ENCODE measurements around the gene BCKDK. TPM values are rescaled to one million over a fixed set of nuclear protein-coding genes. Genes with fewer than 3 reads are reported as not detected.

BCKDK gene
- total and polyA plus RNA-seq, 2 of the 13 experiments (the other 11 are each of a cell fraction or from before 2014, with no cell fraction given), result 24.9 to 42.6 TPM

- TF ChIP-seq YEATS2 (CRISPR knock-in tag; IDR thresholded peaks at IDR 0.05; ENCODE audit: borderline replicate concordance) (no peak), CBX2 (IDR thresholded peaks at IDR 0.05; ENCODE audit: low read depth, low read length) (no peak), CBX2 (CRISPR knock-in tag; IDR thresholded peaks at IDR 0.05; ENCODE audit: low read depth) (no peak), ZMYM4 (CRISPR knock-in tag; IDR thresholded peaks at IDR 0.05) (no peak), NFATC3 (CRISPR knock-in tag; IDR thresholded peaks at IDR 0.05) (no peak), ZNF704 (CRISPR knock-in tag; IDR thresholded peaks at IDR 0.05; ENCODE audit: borderline replicate concordance) (no peak), ZNF597 (CRISPR knock-in tag; IDR thresholded peaks at IDR 0.05) (no peak), GATA4 (IDR thresholded peaks at IDR 0.05; ENCODE audit: borderline replicate concordance, low read depth) (0 out of 2 replicates have a peak, but pooled peaks have one; percentile 14), TEAD2 (CRISPR knock-in tag; IDR thresholded peaks at IDR 0.05) (no peak), ZNF670 (CRISPR knock-in tag; IDR thresholded peaks at IDR 0.05; ENCODE audit: borderline replicate concordance) (0 out of 2 replicates have a peak, but pooled peaks have one; percentile 18), HES4 (CRISPR knock-in tag; IDR thresholded peaks at IDR 0.05; ENCODE audit: borderline replicate concordance) (no peak), ZNF709 (CRISPR knock-in tag; IDR thresholded peaks at IDR 0.05) (no peak), RAD21 (CRISPR knock-in tag; IDR thresholded peaks at IDR 0.05) (no peak), SALL1 (CRISPR knock-in tag; IDR thresholded peaks at IDR 0.05) (no peak), CERS6 (CRISPR knock-in tag; IDR thresholded peaks at IDR 0.05) (no peak), PATZ1 (CRISPR knock-in tag; IDR thresholded peaks at IDR 0.05) (no peak), MLX (CRISPR knock-in tag; IDR thresholded peaks at IDR 0.05) (no peak), NR3C1 (CRISPR knock-in tag; IDR thresholded peaks at IDR 0.05) (no peak), ZNF75D (CRISPR knock-in tag; IDR thresholded peaks at IDR 0.05; ENCODE audit: borderline replicate concordance) (no peak)
Measured at GRCh38 chr16:31113121-31114120, 5.2 kb downstream of the BCKDK start (continued).
